ENCODE measurements around the gene SEMA7A.

The SEMA7A gene

GRCh38 chr15:74438721-74439316 lies 5.1 kb upstream of the SEMA7A start:
- H3K4me3 ChIP-seq (ENCODE audit: severe bottlenecking): no peak overlapping the region
- H3K4me1 ChIP-seq (ENCODE audit: insufficient read depth, poor library complexity, severe bottlenecking): peaks cover 4% of the 10 kb centered on the region
- no peaks in the 10 kb centered on the region for H3K36me3 ChIP-seq (ENCODE audit: low read depth)
- H3K27ac ChIP-seq (ENCODE audit: poor library complexity, severe bottlenecking): no peak overlapping the region
- peak; percentile 100 for TF ChIP-seq CTCF (IDR thresholded peaks at IDR 0.05; ENCODE audit: poor library complexity, severe bottlenecking)
- no peak for DNase-seq (ENCODE audit: low spot score)
- H3K9me3 ChIP-seq (ENCODE audit: severe bottlenecking): no peaks in the 10 kb centered on the region
- H3K27me3 ChIP-seq (ENCODE audit: insufficient read depth, poor library complexity, severe bottlenecking): no peaks in the 10 kb centered on the region
- peak; percentile 81 for ATAC-seq (ENCODE audit: low read depth)

- peaks cover 4% of the 10 kb centered on the region for H3K4me1 ChIP-seq (ENCODE audit: insufficient read depth, poor library complexity, severe bottlenecking)
- no peak for TF ChIP-seq CTCF (IDR thresholded peaks at IDR 0.05; ENCODE audit: poor library complexity, severe bottlenecking)
- no peak for DNase-seq (ENCODE audit: low spot score)
- no peaks in the 10 kb centered on the region for H3K36me3 ChIP-seq (ENCODE audit: low read depth)
- H3K27ac ChIP-seq (ENCODE audit: poor library complexity, severe bottlenecking): no peak overlapping the region
- ATAC-seq (ENCODE audit: low read depth): no peak
- no peak overlapping the region for H3K4me3 ChIP-seq (ENCODE audit: severe bottlenecking)
- H3K27me3 ChIP-seq (ENCODE audit: insufficient read depth, poor library complexity, severe bottlenecking): no peaks in the 10 kb centered on the region
- no peaks in the 10 kb centered on the region for H3K9me3 ChIP-seq (ENCODE audit: severe bottlenecking)
Measured at GRCh38 chr15:74438206-74438605, 4.4 kb upstream of the SEMA7A start.

- H3K27ac ChIP-seq (ENCODE audit: poor library complexity, severe bottlenecking): peak overlapping the region; percentile 95
- peak overlapping the region; percentile 72 for H3K4me3 ChIP-seq (ENCODE audit: severe bottlenecking)
- peaks cover 25% of the 10 kb centered on the region for H3K4me1 ChIP-seq (ENCODE audit: insufficient read depth, poor library complexity, severe bottlenecking)
- H3K9me3 ChIP-seq (ENCODE audit: severe bottlenecking): no peaks in the 10 kb centered on the region
- ATAC-seq (ENCODE audit: low read depth): no peak
- TF ChIP-seq CTCF (IDR thresholded peaks at IDR 0.05; ENCODE audit: poor library complexity, severe bottlenecking): no peak
- no peak for DNase-seq (ENCODE audit: low spot score)
- no peaks in the 10 kb centered on the region for H3K36me3 ChIP-seq (ENCODE audit: low read depth)
- no peaks in the 10 kb centered on the region for H3K27me3 ChIP-seq (ENCODE audit: insufficient read depth, poor library complexity, severe bottlenecking)
Measured at GRCh38 chr15:74434263-74435136, 742 bp upstream of the SEMA7A start.

GRCh38 chr15:74432968-74433591 lies 678 bp downstream of the SEMA7A start:
- Histone ChIP-seq H3K9me3 (ENCODE audit: severe bottlenecking) (no peaks in the 10 kb centered on the region), H3K27ac (ENCODE audit: poor library complexity, severe bottlenecking) (peak overlapping the region; percentile 95), H3K4me1 (ENCODE audit: insufficient read depth, poor library complexity, severe bottlenecking) (peaks cover 25% of the 10 kb centered on the region), H3K4me3 (ENCODE audit: severe bottlenecking) (peak overlapping the region; percentile 72), H3K27me3 (ENCODE audit: insufficient read depth, poor library complexity, severe bottlenecking) (no peaks in the 10 kb centered on the region), H3K36me3 (ENCODE audit: low read depth) (peaks cover under 1% of the 10 kb centered on the region; the same call in 1 of the 2 replicates)
- ATAC-seq (ENCODE audit: low read depth) (no peak; the same call in 1 of the 3 replicates), DNase-seq (ENCODE audit: low spot score) (no peak)
- no peak for TF ChIP-seq CTCF (IDR thresholded peaks at IDR 0.05; ENCODE audit: poor library complexity, severe bottlenecking)
